Breast epithelium (tissue), 3 donors: ENCODE data around the gene CNTNAP2.

Experiments
- CTCF ChIP-seq, 3 donors: fragments of 450-650 bp; IDR thresholded peaks; one replicate each; pipeline ENCODE4 v1.5.1; 2016 to 2017; ENCODE audit warnings: antibody characterized with exemption in 3 of 3, mild to moderate bottlenecking in 3 of 3, moderate library complexity in 3 of 3
- POLR2A ChIP-seq: fragments of 450-650 bp; IDR thresholded peaks from one replicate; pipeline ENCODE4 v1.6.1; 2016; ENCODE audit warnings: antibody characterized with exemption, mild to moderate bottlenecking, moderate library complexity

GRCh38 chr7:146772601-146773000 is 656.0 kb downstream of the CNTNAP2 start:
- TF ChIP-seq CTCF (IDR thresholded peaks at IDR 0.05) (no peak), POLR2A (no peak)
